ENCODE data around the gene AKAP7. TPM values are rescaled to one million over a fixed set of nuclear protein-coding genes. Genes with fewer than 3 reads are reported as not detected.

Gene AKAP7
- polyA plus RNA-seq, 1 donor (not counting 4 experiments of a cell fraction or from before 2014, with no cell fraction given): 1.7 TPM

DNA sequence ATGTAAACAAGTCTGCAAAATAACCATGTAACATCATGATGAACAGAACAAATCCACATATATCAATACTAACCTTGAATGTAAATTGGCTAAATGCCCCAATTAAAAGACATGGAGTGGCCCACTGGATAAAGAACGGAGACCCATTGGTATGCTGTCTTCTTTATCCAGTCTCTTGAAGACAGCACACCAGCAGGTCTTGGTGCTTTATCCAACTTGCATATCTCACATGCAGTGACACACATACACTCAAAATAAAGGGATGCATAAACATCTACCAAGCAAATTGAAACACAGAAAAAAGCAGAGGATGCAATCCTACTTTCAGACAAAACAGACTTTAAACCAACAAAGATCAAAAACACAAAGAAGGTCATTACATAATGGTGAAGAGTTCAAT is 41.9 kb upstream of the AKAP7 start:
- Histone ChIP-seq H3K27ac (ENCODE audit: control insufficient read depth, insufficient read depth, low read length) (no peak overlapping the region), H4K20me1 (ENCODE audit: control insufficient read depth, extremely low read depth, insufficient read depth, low read length) (no peaks in the 10 kb centered on the region), H3K36me3 (ENCODE audit: control insufficient read depth in 2 of 2, extremely low read depth in 1 of 2, insufficient read depth in 2 of 2, low read length in 2 of 2) (no peaks in the 10 kb centered on the region), H3K9me1 (ENCODE audit: control insufficient read depth, extremely low read depth, insufficient read depth, low read length) (no peaks in the 10 kb centered on the region), H2AFZ (ENCODE audit: control insufficient read depth, low read length) (no peak overlapping the region), H3K27me3 (ENCODE audit: control insufficient read depth, extremely low read depth, insufficient read depth, low read length) (no peaks in the 10 kb centered on the region), H3K4me1 (ENCODE audit: control insufficient read depth, extremely low read depth, insufficient read depth, low read length) (no peaks in the 10 kb centered on the region), H3K4me2 (ENCODE audit: control insufficient read depth, extremely low read depth, insufficient read depth, low read depth, low read length) (no peak overlapping the region), H3K4me3 (ENCODE audit: control insufficient read depth in 2 of 3, extremely low read depth in 1 of 3, insufficient read depth in 2 of 3, low read depth in 1 of 3, low read length in 3 of 3) (no peak overlapping the region), H3K9ac (ENCODE audit: control insufficient read depth, extremely low read depth, insufficient read depth, low read length) (no peak overlapping the region), H3K79me2 (ENCODE audit: control insufficient read depth, insufficient read depth, low read length) (no peaks in the 10 kb centered on the region), H3K9me3 (ENCODE audit: control insufficient read depth, low read depth, low read length) (no peaks in the 10 kb centered on the region)
- FAIRE-seq (no peak), DNase-seq (ENCODE audit: low read depth, low spot score) (no peak)
- dilution Hi-C loops (cut with MboI; ENCODE audit: extremely low pct_ligation_motif_present, low sequenced_read_pairs): no loop called here
- TF ChIP-seq, protein P1, sequence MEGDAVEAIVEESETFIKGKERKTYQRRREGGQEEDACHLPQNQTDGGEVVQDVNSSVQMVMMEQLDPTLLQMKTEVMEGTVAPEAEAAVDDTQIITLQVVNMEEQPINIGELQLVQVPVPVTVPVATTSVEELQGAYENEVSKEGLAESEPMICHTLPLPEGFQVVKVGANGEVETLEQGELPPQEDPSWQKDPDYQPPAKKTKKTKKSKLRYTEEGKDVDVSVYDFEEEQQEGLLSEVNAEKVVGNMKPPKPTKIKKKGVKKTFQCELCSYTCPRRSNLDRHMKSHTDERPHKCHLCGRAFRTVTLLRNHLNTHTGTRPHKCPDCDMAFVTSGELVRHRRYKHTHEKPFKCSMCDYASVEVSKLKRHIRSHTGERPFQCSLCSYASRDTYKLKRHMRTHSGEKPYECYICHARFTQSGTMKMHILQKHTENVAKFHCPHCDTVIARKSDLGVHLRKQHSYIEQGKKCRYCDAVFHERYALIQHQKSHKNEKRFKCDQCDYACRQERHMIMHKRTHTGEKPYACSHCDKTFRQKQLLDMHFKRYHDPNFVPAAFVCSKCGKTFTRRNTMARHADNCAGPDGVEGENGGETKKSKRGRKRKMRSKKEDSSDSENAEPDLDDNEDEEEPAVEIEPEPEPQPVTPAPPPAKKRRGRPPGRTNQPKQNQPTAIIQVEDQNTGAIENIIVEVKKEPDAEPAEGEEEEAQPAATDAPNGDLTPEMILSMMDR (optimal IDR thresholded peaks at IDR 0.05 in 1 of 3, IDR thresholded peaks at IDR 0.05 in 1 of 3, conservative IDR thresholded peaks at IDR 0.05 in 1 of 3; ENCODE audit: extremely low read depth in 1 of 3, insufficient read depth in 2 of 3, low read length in 3 of 3): no peak
- no peak for TF ChIP-seq EZH2 (IDR thresholded peaks at IDR 0.05; ENCODE audit: low read length)

DNA sequence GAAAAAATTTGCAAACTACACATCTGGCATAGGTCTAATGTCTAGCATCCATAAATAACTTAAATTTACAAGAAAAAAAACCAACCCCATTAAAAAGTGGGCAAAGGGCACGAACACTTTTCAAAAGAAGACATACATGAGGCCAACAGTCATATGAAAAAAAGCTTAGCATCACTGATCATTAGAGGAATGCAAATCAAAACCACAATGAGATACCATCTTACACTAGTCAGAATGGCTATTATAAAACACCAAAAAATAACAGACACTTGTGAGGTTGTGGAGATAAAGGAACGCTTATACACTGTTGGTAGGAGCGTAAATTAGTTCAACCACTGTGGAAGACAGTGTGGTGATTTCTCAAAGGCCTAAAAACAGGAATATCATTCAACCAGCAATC is 38.5 kb upstream of the AKAP7 start:
- FAIRE-seq: no peak
- no peak for DNase-seq (ENCODE audit: low read depth, low spot score)
- H2AFZ ChIP-seq (ENCODE audit: control insufficient read depth, low read length): no peak overlapping the region
- H3K4me1 ChIP-seq (ENCODE audit: control insufficient read depth, extremely low read depth, insufficient read depth, low read length): peaks cover 2% of the 10 kb centered on the region
- H3K27me3 ChIP-seq (ENCODE audit: control insufficient read depth, extremely low read depth, insufficient read depth, low read length): no peaks in the 10 kb centered on the region
- no peak overlapping the region for H3K9ac ChIP-seq (ENCODE audit: control insufficient read depth, extremely low read depth, insufficient read depth, low read length)
- H4K20me1 ChIP-seq (ENCODE audit: control insufficient read depth, extremely low read depth, insufficient read depth, low read length): no peaks in the 10 kb centered on the region
- no peaks in the 10 kb centered on the region for H3K36me3 ChIP-seq (ENCODE audit: control insufficient read depth in 2 of 2, extremely low read depth in 1 of 2, insufficient read depth in 2 of 2, low read length in 2 of 2)
- TF ChIP-seq, protein P1 (optimal IDR thresholded peaks at IDR 0.05 in 1 of 3, IDR thresholded peaks at IDR 0.05 in 1 of 3, conservative IDR thresholded peaks at IDR 0.05 in 1 of 3; ENCODE audit: extremely low read depth in 1 of 3, insufficient read depth in 2 of 3, low read length in 3 of 3): no peak
- TF ChIP-seq EZH2 (IDR thresholded peaks at IDR 0.05; ENCODE audit: low read length): no peak
- dilution Hi-C loops (cut with MboI; ENCODE audit: extremely low pct_ligation_motif_present, low sequenced_read_pairs): no loop called here
- no peak overlapping the region for H3K4me3 ChIP-seq (ENCODE audit: control insufficient read depth in 2 of 3, extremely low read depth in 1 of 3, insufficient read depth in 2 of 3, low read depth in 1 of 3, low read length in 3 of 3)
- H3K27ac ChIP-seq (ENCODE audit: control insufficient read depth, insufficient read depth, low read length): no peak overlapping the region
- H3K4me2 ChIP-seq (ENCODE audit: control insufficient read depth, extremely low read depth, insufficient read depth, low read depth, low read length): no peak overlapping the region
- H3K79me2 ChIP-seq (ENCODE audit: control insufficient read depth, insufficient read depth, low read length): no peaks in the 10 kb centered on the region
- no peaks in the 10 kb centered on the region for H3K9me1 ChIP-seq (ENCODE audit: control insufficient read depth, extremely low read depth, insufficient read depth, low read length)
- no peaks in the 10 kb centered on the region for H3K9me3 ChIP-seq (ENCODE audit: control insufficient read depth, low read depth, low read length)
